Measurements from ENCODE around the gene AKAP13.

- TF ChIP-seq, protein P1, sequence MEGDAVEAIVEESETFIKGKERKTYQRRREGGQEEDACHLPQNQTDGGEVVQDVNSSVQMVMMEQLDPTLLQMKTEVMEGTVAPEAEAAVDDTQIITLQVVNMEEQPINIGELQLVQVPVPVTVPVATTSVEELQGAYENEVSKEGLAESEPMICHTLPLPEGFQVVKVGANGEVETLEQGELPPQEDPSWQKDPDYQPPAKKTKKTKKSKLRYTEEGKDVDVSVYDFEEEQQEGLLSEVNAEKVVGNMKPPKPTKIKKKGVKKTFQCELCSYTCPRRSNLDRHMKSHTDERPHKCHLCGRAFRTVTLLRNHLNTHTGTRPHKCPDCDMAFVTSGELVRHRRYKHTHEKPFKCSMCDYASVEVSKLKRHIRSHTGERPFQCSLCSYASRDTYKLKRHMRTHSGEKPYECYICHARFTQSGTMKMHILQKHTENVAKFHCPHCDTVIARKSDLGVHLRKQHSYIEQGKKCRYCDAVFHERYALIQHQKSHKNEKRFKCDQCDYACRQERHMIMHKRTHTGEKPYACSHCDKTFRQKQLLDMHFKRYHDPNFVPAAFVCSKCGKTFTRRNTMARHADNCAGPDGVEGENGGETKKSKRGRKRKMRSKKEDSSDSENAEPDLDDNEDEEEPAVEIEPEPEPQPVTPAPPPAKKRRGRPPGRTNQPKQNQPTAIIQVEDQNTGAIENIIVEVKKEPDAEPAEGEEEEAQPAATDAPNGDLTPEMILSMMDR (conservative IDR thresholded peaks at IDR 0.05) = no peak
- TF ChIP-seq ZFX (IDR thresholded peaks at IDR 0.05) = no peak
Observed at GRCh38 chr15:85396554-85396953, 16.2 kb downstream of the AKAP13 start.

Data from C4-2B (cell line).